NCI-H1092 treated with DMSO at 0.1 percent for 48 hours (cell line): ENCODE data around the gene ALDH5A1.

Experiments used
- DNase-seq: peaks from one replicate; lab custom pipeline; 2025; lab: John Stamatoyannopoulos, UW

Gene ALDH5A1

GRCh38 chr6:24569811-24570210 is 75.0 kb downstream of the ALDH5A1 start:
- DNase-seq: no peak

GRCh38 chr6:24571361-24571760 is 76.6 kb downstream of the ALDH5A1 start:
- no peak for DNase-seq

GRCh38 chr6:24574809-24575208 is 80.0 kb downstream of the ALDH5A1 start:
- no peak for DNase-seq

- no peak for DNase-seq
Observed at GRCh38 chr6:24576447-24576846, 81.7 kb downstream of the ALDH5A1 start.

- peak; percentile 55 for DNase-seq
Observed at GRCh38 chr6:24581084-24581669, 86.4 kb downstream of the ALDH5A1 start.

- peak; percentile 94 for DNase-seq
Observed at GRCh38 chr6:24583463-24584381, 89.0 kb downstream of the ALDH5A1 start.

GRCh38 chr6:24584382-24584720 is 89.6 kb downstream of the ALDH5A1 start:
- DNase-seq: peak; percentile 94
